Stimulated activated CD8-positive, alpha-beta memory T cell treated with anti-CD3 and anti-CD28 coated beads, Interleukin-7, amount 100 ng/mL, for 1 hour (primary cell): ENCODE data around the gene FAU.
A peak's percentile ranks its signal among the peaks of the same experiment; 100 is the strongest.
"Not testable (repeated sequence)": the region's sequence is repeated elsewhere in the genome, so short reads cannot be mapped to it uniquely, and the experiment has no call there.

Experiments
- DNase-seq, 2 donors: peaks; one replicate each; pipeline ENCODE4 v3.0.0-alpha.2; 2020; ENCODE audit warnings: low read depth in 2 of 2

Gene FAU

DNA sequence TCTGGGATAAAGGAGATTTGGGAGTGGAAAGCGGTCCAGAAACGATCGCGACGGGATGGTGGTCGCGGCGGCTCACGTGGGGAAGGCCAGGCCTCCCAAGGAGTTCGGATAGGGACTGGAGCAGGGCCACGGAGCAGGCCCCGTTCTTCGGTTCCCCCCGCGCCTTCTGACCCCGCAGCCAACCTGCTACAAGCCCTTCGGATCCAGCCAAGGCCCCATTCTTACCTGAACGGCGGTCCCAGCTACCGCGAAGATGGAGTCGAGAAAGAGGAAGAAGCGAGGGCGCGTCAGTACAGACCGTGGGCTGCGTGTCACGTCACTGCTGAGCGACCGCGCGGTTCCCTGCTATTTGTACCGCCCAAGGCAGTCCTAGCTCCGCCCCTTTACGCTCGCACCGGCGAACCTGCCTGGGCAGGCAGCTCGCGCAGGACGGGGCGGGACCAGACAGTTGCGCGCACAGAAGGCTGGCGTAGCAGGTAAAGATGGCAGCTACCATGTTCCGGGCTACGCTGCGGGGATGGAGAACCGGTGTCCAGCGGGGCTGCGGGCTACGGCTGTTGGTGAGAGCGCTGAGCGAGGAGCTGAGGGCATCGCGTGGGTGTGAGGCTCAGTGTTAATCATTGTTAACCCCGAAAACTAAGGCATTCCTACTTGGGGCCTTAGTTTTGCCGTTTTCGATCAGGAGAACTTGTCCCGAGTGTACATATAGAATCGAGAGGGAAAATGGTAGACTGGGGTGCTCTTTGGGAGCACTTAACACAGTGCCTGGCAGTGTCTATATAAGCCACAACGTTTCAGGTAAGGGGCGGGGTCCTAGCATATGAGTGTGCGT lies at the start of gene FAU, which contains the start of gene MRPL49:
FAU (minus strand) TSS at position 270 of the 832 bp plus-strand sequence. CDS start 321 bp downstream, outside the sequence.
MRPL49 (plus strand) TSS at position 457 of the 832 bp plus-strand sequence; CDS start at position 483, 26 bp downstream.
- DNase-seq, result peak; percentile 97 to 98

DNA sequence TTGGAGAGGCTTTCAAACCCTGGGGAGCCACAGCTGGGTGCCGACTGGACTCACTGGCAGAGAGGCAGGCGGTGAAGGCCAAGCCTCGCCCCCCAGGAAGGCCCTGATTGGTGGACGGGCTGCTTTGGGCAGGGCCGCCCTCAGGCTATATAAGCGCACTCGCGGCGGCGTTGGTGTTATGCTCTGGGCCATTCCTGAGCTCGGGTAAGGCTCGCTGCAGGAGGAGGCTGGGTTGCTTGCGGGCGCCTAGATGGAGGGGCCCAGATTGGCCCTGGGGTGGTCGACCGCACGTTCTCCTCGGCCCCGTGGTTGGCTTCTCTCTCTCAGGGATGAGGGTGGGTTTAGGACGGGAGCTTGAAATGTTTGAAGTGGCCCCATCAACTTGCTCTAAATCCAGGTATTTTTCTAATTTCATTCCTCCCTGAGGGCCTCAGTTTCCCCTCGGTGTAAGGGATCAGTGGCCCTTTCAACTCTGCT lies 48.2 kb upstream of the FAU start, which contains the start of gene SPDYC:
SPDYC (plus strand) TSS at position 176 of the 477 bp plus-strand sequence. CDS start 1,125 bp downstream, outside the sequence.
- no peak for DNase-seq

DNA sequence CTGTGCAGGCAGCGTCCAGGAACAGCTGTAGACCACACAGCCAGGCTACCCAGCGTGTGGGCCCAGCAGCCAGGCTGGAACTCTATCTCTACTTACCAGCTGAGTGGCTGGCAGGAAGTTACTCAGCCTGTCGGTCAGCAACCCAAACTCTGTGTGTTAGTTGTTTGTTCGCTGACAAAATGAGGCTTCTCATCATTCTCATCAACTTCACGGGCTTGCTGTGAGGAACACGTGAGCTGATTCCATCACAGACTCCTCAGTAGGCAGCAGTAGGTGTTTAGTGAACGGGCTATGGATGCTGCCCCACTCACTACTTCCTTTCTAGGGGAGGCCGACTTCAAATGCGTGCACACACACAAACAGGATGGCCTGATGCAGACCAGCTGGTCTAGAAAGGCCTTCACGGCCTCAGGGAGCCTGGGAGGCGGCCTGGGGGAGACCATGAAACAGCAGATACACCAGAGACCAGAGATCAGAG lies 47.3 kb upstream of the FAU start:
- DNase-seq, result no peak

DNA sequence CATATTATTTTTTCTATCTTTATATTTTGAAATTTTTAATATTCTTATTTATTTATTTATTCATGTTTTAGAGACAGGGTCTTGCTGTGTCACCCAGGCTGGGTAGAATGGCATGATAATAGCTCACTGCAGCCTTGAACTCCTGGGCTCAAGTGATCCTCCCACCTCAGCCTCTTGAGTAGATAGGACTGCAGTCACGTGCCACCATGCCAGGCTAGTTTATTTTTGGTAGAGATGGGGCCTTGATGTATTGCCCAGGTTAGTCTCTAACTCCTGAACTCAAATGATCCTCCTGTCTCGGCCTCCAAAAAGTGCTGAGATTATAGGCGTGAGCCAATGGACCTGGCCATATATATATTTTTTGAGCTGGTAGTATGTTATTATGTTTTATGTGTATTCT lies 45.7 kb upstream of the FAU start:
- no peak for DNase-seq

DNA sequence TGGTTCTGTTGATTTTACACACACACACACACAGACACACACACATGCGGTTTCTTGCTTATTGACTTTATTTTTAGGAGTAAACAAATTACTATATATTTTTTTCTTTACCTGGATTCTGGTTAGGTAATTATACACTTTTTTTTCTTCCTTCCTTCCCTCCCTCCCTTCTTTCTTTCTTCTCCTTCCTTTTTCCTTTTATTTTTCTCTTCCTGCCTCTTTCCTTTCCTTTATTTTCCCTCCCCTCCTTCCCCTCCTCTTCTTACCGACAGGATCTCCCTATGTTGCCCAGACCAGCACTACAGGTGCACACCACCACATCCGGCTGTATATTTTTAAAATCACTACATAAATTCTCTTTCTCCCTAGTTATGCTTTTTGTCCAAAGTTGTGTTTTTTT lies 45.0 kb upstream of the FAU start:
- no peak for DNase-seq

DNA sequence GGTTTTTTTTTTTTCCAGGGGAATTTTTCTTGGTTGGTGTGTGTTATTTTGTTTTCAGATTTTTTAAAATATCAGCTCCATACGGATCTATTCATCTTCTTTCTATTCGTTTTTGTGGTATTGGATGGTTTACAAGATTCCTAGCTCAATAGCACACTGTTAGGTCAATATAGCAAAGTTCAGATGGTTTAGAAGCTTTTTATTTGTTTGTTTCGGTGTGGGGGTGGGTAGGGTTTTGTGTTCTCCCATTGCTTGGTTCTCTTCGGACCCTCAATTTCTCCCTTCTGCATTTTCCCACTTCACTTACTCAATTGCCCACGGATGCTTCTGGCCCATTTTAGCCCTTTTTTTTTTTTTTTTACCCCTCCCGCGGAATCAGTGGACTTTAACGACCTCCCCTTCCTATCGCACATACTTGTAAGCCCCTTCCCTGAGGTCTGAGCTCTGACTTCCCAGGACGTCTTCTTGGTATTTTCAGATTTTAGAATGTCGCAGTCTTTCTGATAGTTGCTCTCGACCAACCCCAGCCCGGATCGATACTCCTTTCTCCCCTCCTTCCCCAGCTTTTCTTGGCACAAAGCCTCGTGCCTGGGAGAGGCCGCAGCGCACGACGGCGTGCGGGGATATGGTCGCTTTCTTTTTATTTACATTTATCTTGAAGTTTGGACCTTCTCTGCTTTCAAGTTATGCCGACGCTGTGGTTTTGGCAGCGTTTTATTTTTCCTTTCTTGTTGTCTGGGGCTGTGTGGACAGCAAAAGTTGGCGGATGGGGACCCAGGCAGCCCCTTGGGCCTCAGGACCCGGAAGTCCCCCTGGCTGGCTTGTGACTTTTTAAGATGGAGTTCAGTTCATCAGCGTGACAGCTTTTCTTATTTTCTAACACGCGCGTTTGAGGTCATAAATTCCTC lies 43.7 kb upstream of the FAU start:
- DNase-seq, result no peak

DNA sequence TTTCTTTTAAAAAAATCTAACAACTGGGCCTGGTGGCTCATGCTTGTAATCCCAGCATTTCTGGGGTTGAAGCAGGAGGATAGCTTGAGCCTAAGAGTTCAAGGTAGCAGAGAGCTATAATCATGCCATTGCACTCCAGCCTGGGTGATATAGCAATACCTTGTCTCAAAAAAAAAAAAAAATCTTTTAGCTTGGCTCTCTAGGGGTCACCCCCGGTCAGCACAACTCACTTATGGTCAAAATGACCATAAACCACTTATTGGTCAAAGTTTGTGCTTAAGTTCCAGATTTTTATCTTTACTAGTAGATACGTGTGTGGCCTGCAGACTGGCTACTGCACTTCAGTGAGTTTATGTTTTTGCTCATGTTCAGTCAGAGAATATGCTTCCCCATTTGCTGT lies 41.8 kb upstream of the FAU start:
- no peak for DNase-seq

DNA sequence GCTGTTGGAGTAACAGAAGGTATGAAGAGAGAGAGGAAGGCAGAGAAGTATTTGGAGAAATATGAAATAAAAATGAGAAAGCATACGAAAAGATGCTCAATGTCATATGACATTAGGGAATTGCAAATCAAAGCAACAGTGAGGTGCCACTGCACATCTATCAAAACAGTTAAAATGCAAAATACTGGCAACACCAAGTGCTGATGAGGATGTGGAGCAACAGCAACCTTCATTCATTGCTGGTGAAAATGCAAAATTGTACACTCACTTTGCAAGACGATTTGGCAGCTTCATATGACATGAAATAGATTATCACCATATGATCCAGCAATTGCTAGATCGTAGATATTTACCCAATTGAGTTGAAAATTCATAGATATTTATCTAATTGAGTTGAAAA lies 38.7 kb upstream of the FAU start:
- no peak for DNase-seq

DNA sequence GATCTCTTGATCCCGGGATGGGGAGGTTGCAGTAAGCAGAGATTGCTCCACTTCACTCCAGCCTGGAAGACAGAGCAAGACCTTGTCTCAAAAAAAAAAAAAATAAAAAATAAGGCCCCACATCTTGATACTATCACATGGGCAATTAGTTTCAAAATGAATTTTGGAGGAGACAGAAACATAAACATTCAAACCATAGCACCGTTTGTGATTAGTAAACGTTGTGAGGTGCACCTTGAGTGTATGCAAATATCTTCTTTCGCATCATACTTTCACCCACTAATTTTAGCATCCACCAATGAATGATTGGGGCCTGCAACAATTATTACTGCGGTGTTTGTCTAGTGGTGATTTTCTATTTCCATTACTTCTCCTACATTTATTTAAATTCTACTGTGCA lies 37.1 kb upstream of the FAU start:
- no peak for DNase-seq

DNA sequence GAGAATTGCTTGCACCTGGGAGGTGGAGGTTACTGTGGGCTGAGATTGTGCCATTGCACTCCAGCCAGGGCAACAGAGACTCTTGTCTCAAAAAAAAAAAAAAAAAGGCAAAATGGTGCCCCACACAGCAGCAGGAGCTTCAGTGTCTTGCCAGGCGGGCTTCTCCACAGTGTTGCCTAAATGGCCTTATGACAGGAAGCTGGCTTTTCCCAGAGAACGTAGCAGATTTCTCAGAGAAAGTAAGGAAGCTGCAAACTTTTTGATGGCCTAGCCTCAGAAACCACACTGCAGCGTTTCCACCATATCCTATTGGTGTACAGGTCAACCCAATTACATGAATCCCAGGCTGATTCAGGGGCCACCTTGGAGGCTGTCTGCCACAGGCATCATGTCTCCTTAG lies 35.4 kb upstream of the FAU start:
- DNase-seq, result no peak

DNA sequence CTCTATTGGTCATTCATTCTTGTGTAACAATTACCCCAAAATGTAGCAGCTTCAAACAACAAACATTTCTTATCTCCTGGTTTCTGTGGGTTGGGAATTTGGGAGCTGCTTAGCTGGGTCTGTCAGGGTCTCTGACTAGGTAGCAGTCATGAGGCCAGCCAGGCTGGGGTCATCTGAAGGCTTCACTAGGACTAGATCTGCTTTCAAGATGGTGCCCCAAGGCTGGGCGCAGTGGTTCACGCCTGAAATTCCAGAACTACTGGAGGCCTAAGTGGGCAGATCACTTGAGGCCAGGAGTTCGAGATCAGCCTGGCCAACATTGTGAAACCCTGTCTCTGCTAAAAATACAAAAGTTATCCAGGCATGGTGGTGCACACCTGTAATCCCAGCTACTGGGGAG lies 35.0 kb upstream of the FAU start:
- no peak for DNase-seq

DNA sequence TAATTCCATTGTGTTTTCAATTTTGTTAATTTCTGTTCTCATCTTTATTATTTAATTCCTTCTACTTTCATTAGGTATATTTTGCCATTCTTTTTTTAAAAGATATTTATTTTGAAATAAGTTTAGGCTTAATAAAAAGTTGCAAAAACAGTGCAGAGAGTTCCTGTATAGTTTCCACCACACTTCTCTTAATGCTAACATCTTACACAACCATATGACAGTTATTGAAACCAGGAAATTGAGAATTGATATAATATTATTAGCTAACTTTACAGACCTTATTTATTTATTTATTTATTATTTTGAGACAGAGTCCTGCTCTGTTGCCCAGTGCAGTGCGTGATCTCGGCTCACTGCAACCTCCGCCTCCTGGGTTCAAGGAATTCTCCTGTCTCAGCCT lies 34.3 kb upstream of the FAU start:
- no peak for DNase-seq

DNA sequence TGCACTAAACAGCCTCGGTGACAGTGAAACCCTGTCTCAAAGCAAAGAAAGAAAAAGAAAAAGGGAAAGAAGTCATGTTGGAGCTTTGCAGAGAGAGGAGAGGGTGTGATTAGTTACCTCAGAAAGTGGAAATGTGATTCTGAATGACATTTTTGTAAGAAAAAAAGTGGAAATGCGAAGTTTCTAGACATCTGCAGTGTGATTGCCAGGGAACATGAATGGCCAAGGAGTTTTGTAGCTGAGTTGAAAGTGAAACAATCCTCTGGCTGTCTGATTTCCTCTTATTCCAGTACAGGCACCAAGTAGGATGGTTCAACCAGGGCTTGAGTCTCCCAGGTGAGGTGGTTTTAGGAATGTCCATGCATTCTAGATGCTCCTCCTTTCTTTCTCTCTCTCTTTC lies 30.2 kb upstream of the FAU start:
- no peak for DNase-seq

DNA sequence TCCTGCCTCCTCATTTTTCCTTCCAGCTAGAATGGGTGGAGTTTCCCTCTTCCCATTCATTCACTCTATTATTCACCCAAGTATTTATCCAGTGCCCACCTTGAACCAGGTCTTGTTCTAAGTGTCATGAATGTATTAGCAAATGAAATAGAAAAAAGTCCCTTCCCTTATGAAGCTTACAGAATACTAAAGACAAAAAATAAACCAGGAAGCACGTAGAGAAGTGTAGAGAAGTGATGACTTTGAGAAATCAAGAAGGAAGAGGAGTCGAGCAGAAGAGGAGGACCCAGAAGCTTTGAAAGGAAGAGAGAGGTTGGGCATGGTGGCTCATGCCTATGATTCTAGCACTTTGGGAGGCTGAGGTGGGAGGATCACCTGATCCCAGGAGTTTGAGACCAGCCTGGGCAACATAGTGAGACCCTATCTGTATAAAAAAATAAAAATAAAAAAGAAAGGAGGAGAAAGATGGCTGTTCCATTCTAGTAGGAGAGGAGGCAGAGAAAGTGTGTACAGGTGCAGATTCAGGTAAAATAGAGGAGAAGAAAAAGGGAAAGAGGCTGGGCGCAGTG lies 29.5 kb upstream of the FAU start:
- DNase-seq, result no peak

DNA sequence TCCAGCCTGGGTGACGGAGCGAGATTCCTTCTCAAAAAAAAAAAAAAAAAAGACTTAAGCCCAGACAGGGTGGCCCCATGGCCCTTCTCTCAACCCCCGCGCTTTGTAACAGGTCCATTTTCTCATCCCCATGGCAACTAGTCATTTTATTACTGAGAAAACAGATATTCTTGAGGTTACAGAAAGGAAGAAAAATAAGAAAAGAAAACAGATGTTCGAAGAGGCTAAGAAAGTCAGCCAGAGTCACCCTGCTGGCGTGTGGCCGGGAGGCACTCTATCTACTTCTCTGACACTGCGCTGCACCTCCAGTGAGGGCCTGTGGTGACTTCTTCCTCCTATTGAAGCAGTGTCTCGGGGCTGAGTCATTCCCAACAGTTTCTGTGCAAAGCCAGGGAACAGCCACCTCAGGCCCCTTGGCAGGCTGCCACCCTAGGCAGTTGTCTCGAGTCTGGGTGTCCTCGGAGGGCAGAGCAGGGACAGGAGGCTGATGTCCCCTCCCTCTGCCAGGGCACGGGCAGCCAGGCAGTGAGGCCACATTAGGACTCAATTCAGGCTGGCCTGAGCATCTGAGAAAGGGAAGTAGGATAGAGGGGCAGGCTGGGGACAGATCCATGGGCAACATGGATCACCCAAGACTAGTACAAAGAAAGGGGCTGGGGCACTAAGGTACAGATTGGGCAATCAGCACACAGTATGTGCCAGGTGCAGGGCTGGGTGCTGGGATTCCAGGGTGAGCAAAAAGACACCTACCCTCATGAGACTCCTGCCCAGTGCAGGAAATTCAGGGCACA lies 28.8 kb upstream of the FAU start:
- DNase-seq, result no peak

DNA sequence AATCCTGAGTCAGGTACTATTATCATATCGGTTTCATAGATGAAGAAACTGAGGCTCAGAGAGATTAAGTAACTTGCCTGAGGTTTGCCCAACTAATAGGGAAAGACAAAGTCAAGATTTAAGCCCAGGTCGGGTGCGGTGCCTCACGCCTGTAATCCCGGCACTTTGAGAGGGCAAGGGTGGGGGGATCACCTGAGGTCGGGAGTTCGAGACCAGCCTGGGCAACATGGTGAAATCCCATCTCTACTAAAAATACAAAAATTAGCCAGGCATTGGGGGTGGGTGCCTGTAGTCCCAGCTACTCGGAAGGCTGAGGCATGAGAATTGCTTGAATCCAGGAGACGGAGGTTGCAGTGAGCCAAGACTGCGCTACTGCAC lies 28.2 kb upstream of the FAU start:
- not testable (repeated sequence) for DNase-seq

DNA sequence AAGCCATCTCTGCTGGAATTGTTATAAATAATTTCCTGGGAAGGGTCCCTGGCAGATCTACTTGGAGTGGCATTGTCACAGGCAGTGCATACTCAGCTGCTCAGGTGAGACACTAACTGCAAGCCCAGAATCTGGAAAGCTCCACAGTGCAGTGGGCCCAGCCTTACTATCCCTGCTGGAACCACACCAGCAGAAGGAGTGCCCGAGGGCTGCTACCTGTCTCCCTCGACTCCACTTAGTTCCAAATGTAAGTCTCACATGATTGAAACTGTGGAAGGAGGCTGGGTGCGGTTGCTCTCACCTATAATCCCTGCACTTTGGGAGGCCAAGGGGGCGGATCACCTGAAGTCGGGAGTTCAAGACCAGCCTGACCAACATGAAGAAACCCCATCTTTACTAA lies 26.7 kb upstream of the FAU start:
- no peak for DNase-seq

DNA sequence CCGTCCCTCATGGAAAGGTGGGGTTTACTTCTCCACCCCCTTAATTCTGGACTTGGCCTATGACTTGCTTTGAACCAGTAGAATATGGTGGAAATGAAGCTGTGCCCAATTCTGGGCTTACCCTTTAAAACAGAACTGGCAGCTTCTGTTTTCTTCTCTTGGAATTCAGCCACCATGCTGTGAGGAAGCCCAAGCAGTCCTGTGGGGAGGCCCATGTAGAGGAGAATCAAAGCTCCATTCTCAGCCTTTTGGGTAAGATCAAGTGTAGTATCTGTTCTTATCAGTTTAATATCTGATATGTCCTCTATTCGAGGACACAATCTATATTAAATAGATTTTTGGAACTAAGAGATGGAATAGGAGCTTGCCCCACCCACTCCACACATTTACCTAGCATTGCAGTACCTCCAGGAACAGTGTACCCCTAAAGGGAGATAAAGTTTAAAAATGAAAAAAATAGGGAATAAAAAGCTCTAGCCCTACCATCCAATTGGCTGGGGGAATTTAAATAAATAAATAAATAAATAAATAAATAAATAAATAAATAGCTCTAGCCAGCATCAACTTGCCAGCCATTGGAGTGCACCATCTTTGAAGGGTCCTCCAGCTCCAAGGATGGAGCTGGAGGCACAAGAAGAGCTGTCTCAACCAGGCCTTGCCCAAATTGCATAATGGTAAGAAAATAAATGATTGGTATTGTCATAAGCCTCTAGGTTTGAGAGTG lies 25.6 kb upstream of the FAU start:
- DNase-seq, result no peak

DNA sequence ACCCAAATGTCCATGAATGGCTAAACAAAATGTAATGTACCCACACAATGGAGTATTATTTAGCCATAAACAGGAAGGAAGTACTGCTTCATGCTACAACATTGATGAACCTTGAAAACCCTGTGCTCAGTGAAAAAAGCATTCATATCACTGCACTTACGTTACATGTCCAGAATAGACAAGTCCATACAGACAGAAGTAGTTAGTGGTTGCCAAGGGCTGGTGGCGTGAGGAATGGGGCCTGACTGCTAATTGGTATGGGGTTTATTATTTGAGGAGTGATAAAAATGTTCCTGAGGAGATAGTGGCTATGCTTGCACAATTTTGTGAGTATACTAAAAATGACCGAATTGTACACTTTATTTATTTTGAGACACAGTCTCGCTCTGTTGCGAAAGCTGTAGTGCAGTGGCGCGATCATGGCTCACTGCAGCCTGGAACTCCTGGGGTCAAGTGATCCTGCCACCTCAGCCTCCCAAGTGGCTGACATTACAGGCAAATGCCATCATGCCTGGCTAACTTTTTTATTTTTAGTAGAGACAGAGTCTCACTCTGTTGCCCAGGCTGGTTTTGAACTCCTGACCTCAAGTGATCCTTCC lies 20.1 kb upstream of the FAU start:
- DNase-seq, result no peak

DNA sequence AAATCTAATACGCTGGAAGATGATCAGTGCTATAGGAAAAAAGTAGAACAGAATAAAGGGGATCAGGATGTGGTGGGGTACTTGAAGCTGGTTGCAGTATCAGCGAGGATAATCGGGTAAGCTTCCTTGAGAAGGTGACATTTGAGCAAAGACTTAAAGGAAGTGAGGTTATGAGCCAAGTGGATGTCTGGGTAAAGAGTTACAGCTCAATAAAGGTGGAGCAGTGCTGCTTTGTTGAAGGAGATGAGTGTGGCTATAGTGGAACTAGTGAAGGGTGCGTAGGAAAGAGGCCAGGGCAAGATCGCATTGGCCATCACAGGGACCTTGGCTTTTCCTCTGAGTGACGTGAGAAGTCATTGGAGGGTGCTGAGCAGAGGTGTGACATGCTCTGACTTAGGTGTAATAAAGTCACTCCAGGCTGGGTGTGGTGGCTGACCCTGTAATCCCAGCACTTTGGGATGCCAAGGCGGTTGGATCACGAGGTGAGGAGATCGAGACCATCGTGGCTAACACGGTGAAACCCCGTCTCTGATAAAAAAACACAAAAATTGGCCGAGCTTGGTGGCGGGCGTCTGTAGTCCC lies 14.7 kb upstream of the FAU start:
- DNase-seq, result no peak
